GM13976 (cell line): ENCODE measurements around the gene MVB12B.
"Not testable (repeated sequence)": the region's sequence is repeated elsewhere in the genome, so short reads cannot be mapped to it uniquely, and the experiment has no call there.

ENCODE experiments used
- DNase-seq: peaks from one replicate; pipeline ENCODE4 v3.0.0; 2012; ENCODE audit warnings: low spot score
- CTCF ChIP-seq: IDR thresholded peaks from 2 replicates; pipeline ENCODE4 v1.5.1; 2012; ENCODE audit warnings: borderline replicate concordance, mild to moderate bottlenecking; ENCODE audit not compliant: insufficient read depth; ENCODE audit errors: extremely low read depth, missing control alignments, control extremely low read depth
- in situ Hi-C: fragments of 300-500 bp; cut with MboI; formaldehyde crosslinking; loops from one replicate; pipeline ENCODE4 v1.12.0; 2022; ENCODE audit warnings: low sequenced_read_pairs, mixed read lengths, inconsistent platforms; ENCODE audit not compliant: unreplicated experiment

MVB12B gene

GRCh38 chr9:126326228-126327005, at the start of gene MVB12B:
TSS of gene MVB12B (plus strand) at chr9:126326829. CDS start at chr9:126326930, 101 bp downstream.
- peak; percentile 82 for DNase-seq
- in situ Hi-C loops: no loop called here
- TF ChIP-seq CTCF: no peak

- no peak for DNase-seq
- in situ Hi-C loops: no loop called here
- no peak for TF ChIP-seq CTCF
Measured at GRCh38 chr9:126283799-126284465, 42.7 kb upstream of the MVB12B start.

- in situ Hi-C loops, DNase-seq: not testable (repeated sequence)
Measured at GRCh38 chr9:126285652-126286051, 41.0 kb upstream of the MVB12B start.

- in situ Hi-C loops: no loop called here
- DNase-seq: no peak
- TF ChIP-seq CTCF: no peak
Measured at GRCh38 chr9:126287166-126287866, 39.3 kb upstream of the MVB12B start.

GRCh38 chr9:126290871-126291270, 35.8 kb upstream of the MVB12B start:
- no peak for DNase-seq
- no peak for TF ChIP-seq CTCF
- in situ Hi-C loops: no loop called here

- TF ChIP-seq CTCF: no peak
- DNase-seq: no peak
- in situ Hi-C loops: no loop called here
Measured at GRCh38 chr9:126291925-126292324, 34.7 kb upstream of the MVB12B start.
